ENCODE results near the gene GSTK1.
"Not testable (repeated sequence)": the region's sequence is repeated elsewhere in the genome, so short reads cannot be mapped to it uniquely, and the experiment has no call there.

GSTK1 gene

GRCh38 chr7:143256325-143256724 lies 6.9 kb upstream of the GSTK1 start:
- H3K9ac ChIP-seq (ENCODE audit: low read length), result no peak overlapping the region
- no peak overlapping the region for H3K4me3 ChIP-seq (ENCODE audit: low read length)
- H3K4me1 ChIP-seq (ENCODE audit: control insufficient read depth, low read depth, low read length), result no peaks in the 10 kb centered on the region
- no peak overlapping the region for H3K27ac ChIP-seq (ENCODE audit: low read length)
- no peaks in the 10 kb centered on the region for H3K9me3 ChIP-seq (ENCODE audit: control insufficient read depth, low read depth, low read length)
- H3K27me3 ChIP-seq (ENCODE audit: control insufficient read depth, insufficient read depth, low read length), result no peaks in the 10 kb centered on the region
- no peaks in the 10 kb centered on the region for H3K36me3 ChIP-seq (ENCODE audit: control insufficient read depth, low read depth, low read length)

GRCh38 chr7:143256932-143257331 lies 6.3 kb upstream of the GSTK1 start:
- no peaks in the 10 kb centered on the region for H3K9me3 ChIP-seq (ENCODE audit: control insufficient read depth, low read depth, low read length)
- no peaks in the 10 kb centered on the region for H3K4me1 ChIP-seq (ENCODE audit: control insufficient read depth, low read depth, low read length)
- H3K27me3 ChIP-seq (ENCODE audit: control insufficient read depth, insufficient read depth, low read length), result no peaks in the 10 kb centered on the region
- H3K9ac ChIP-seq (ENCODE audit: low read length), result no peak overlapping the region
- H3K36me3 ChIP-seq (ENCODE audit: control insufficient read depth, low read depth, low read length), result no peaks in the 10 kb centered on the region
- no peak overlapping the region for H3K27ac ChIP-seq (ENCODE audit: low read length)
- H3K4me3 ChIP-seq (ENCODE audit: low read length), result no peak overlapping the region

- no peaks in the 10 kb centered on the region for H3K27me3 ChIP-seq (ENCODE audit: control insufficient read depth, insufficient read depth, low read length)
- no peak overlapping the region for H3K4me3 ChIP-seq (ENCODE audit: low read length)
- H3K4me1 ChIP-seq (ENCODE audit: control insufficient read depth, low read depth, low read length), result no peaks in the 10 kb centered on the region
- no peaks in the 10 kb centered on the region for H3K36me3 ChIP-seq (ENCODE audit: control insufficient read depth, low read depth, low read length)
- H3K27ac ChIP-seq (ENCODE audit: low read length), result no peak overlapping the region
- H3K9me3 ChIP-seq (ENCODE audit: control insufficient read depth, low read depth, low read length), result no peaks in the 10 kb centered on the region
- H3K9ac ChIP-seq (ENCODE audit: low read length), result no peak overlapping the region
Measured at GRCh38 chr7:143257501-143257900, 5.7 kb upstream of the GSTK1 start.

GRCh38 chr7:143258831-143259230 lies 4.4 kb upstream of the GSTK1 start:
- Histone ChIP-seq H3K9ac (ENCODE audit: low read length) (no peak overlapping the region), H3K27ac (ENCODE audit: low read length) (no peak overlapping the region), H3K9me3 (ENCODE audit: control insufficient read depth, low read depth, low read length) (no peaks in the 10 kb centered on the region), H3K4me1 (ENCODE audit: control insufficient read depth, low read depth, low read length) (no peaks in the 10 kb centered on the region), H3K27me3 (ENCODE audit: control insufficient read depth, insufficient read depth, low read length) (peaks cover 1% of the 10 kb centered on the region), H3K36me3 (ENCODE audit: control insufficient read depth, low read depth, low read length) (no peaks in the 10 kb centered on the region), H3K4me3 (ENCODE audit: low read length) (no peak overlapping the region)

GRCh38 chr7:143259765-143260164 lies 3.5 kb upstream of the GSTK1 start:
- Histone ChIP-seq H3K4me1 (ENCODE audit: control insufficient read depth, low read depth, low read length) (no peaks in the 10 kb centered on the region), H3K9me3 (ENCODE audit: control insufficient read depth, low read depth, low read length) (no peaks in the 10 kb centered on the region), H3K9ac (ENCODE audit: low read length) (no peak overlapping the region), H3K27ac (ENCODE audit: low read length) (no peak overlapping the region), H3K36me3 (ENCODE audit: control insufficient read depth, low read depth, low read length) (no peaks in the 10 kb centered on the region), H3K27me3 (ENCODE audit: control insufficient read depth, insufficient read depth, low read length) (peaks cover 9% of the 10 kb centered on the region), H3K4me3 (ENCODE audit: low read length) (no peak overlapping the region)

GRCh38 chr7:143261901-143262300 lies 1.3 kb upstream of the GSTK1 start:
- peaks cover 9% of the 10 kb centered on the region for H3K27me3 ChIP-seq (ENCODE audit: control insufficient read depth, insufficient read depth, low read length)
- no peak overlapping the region for H3K9ac ChIP-seq (ENCODE audit: low read length)
- H3K4me1 ChIP-seq (ENCODE audit: control insufficient read depth, low read depth, low read length), result no peaks in the 10 kb centered on the region
- H3K36me3 ChIP-seq (ENCODE audit: control insufficient read depth, low read depth, low read length), result no peaks in the 10 kb centered on the region
- no peak overlapping the region for H3K27ac ChIP-seq (ENCODE audit: low read length)
- no peak overlapping the region for H3K4me3 ChIP-seq (ENCODE audit: low read length)
- no peaks in the 10 kb centered on the region for H3K9me3 ChIP-seq (ENCODE audit: control insufficient read depth, low read depth, low read length)

- not testable (repeated sequence) for H3K27ac ChIP-seq (ENCODE audit: low read length); H3K4me1 ChIP-seq (ENCODE audit: control insufficient read depth, low read depth, low read length); H3K9ac ChIP-seq (ENCODE audit: low read length)
Measured at GRCh38 chr7:143264196-143264568, 941 bp downstream of the GSTK1 start.

GRCh38 chr7:143265017-143265693 lies 1.9 kb downstream of the GSTK1 start:
- H3K9ac ChIP-seq (ENCODE audit: low read length), result no peak overlapping the region
- no peaks in the 10 kb centered on the region for H3K4me1 ChIP-seq (ENCODE audit: control insufficient read depth, low read depth, low read length)
- no peaks in the 10 kb centered on the region for H3K9me3 ChIP-seq (ENCODE audit: control insufficient read depth, low read depth, low read length)
- peaks cover 5% of the 10 kb centered on the region for H3K36me3 ChIP-seq (ENCODE audit: control insufficient read depth, low read depth, low read length)
- no peak overlapping the region for H3K4me3 ChIP-seq (ENCODE audit: low read length)
- H3K27ac ChIP-seq (ENCODE audit: low read length), result no peak overlapping the region
- H3K27me3 ChIP-seq (ENCODE audit: control insufficient read depth, insufficient read depth, low read length), result peaks cover 9% of the 10 kb centered on the region

More at GRCh38 chr7:143264196-143264568, 941 bp downstream of the GSTK1 start:
- peak overlapping the region; percentile 72 for H3K4me3 ChIP-seq (ENCODE audit: low read length)
- H3K9me3 ChIP-seq (ENCODE audit: control insufficient read depth, low read depth, low read length); H3K27me3 ChIP-seq (ENCODE audit: control insufficient read depth, insufficient read depth, low read length); H3K36me3 ChIP-seq (ENCODE audit: control insufficient read depth, low read depth, low read length): not testable (repeated sequence)

GRCh38 chr7:143269251-143269650 lies 6.0 kb downstream of the GSTK1 start:
- Histone ChIP-seq H3K27ac (ENCODE audit: low read length) (no peak overlapping the region), H3K4me1 (ENCODE audit: control insufficient read depth, low read depth, low read length) (no peaks in the 10 kb centered on the region), H3K9ac (ENCODE audit: low read length) (no peak overlapping the region), H3K9me3 (ENCODE audit: control insufficient read depth, low read depth, low read length) (no peaks in the 10 kb centered on the region), H3K36me3 (ENCODE audit: control insufficient read depth, low read depth, low read length) (peaks cover 5% of the 10 kb centered on the region), H3K4me3 (ENCODE audit: low read length) (no peak overlapping the region), H3K27me3 (ENCODE audit: control insufficient read depth, insufficient read depth, low read length) (peaks cover 4% of the 10 kb centered on the region)

- Histone ChIP-seq H3K9me3 (ENCODE audit: control insufficient read depth, low read depth, low read length) (no peaks in the 10 kb centered on the region), H3K27me3 (ENCODE audit: control insufficient read depth, insufficient read depth, low read length) (no peaks in the 10 kb centered on the region), H3K4me1 (ENCODE audit: control insufficient read depth, low read depth, low read length) (no peaks in the 10 kb centered on the region), H3K36me3 (ENCODE audit: control insufficient read depth, low read depth, low read length) (peaks cover 5% of the 10 kb centered on the region), H3K4me3 (ENCODE audit: low read length) (no peak overlapping the region), H3K9ac (ENCODE audit: low read length) (no peak overlapping the region), H3K27ac (ENCODE audit: low read length) (no peak overlapping the region)
Measured at GRCh38 chr7:143271240-143271639, 8.0 kb downstream of the GSTK1 start.

- no peaks in the 10 kb centered on the region for H3K4me1 ChIP-seq (ENCODE audit: control insufficient read depth, low read depth, low read length)
- peaks cover 5% of the 10 kb centered on the region for H3K36me3 ChIP-seq (ENCODE audit: control insufficient read depth, low read depth, low read length)
- H3K9ac ChIP-seq (ENCODE audit: low read length), result no peak overlapping the region
- H3K4me3 ChIP-seq (ENCODE audit: low read length), result no peak overlapping the region
- H3K27ac ChIP-seq (ENCODE audit: low read length), result no peak overlapping the region
- no peaks in the 10 kb centered on the region for H3K9me3 ChIP-seq (ENCODE audit: control insufficient read depth, low read depth, low read length)
- no peaks in the 10 kb centered on the region for H3K27me3 ChIP-seq (ENCODE audit: control insufficient read depth, insufficient read depth, low read length)
Measured at GRCh38 chr7:143272871-143273270, 9.6 kb downstream of the GSTK1 start.
